ENCODE measurements around the gene EFNA5. TPM values are rescaled to one million over a fixed set of nuclear protein-coding genes. Genes with fewer than 3 reads are reported as not detected.
A peak's percentile ranks its signal among the peaks of the same experiment; 100 is the strongest.

EFNA5 gene
- total RNA-seq, 2 experiments from 2014 or later: not detected

DNA sequence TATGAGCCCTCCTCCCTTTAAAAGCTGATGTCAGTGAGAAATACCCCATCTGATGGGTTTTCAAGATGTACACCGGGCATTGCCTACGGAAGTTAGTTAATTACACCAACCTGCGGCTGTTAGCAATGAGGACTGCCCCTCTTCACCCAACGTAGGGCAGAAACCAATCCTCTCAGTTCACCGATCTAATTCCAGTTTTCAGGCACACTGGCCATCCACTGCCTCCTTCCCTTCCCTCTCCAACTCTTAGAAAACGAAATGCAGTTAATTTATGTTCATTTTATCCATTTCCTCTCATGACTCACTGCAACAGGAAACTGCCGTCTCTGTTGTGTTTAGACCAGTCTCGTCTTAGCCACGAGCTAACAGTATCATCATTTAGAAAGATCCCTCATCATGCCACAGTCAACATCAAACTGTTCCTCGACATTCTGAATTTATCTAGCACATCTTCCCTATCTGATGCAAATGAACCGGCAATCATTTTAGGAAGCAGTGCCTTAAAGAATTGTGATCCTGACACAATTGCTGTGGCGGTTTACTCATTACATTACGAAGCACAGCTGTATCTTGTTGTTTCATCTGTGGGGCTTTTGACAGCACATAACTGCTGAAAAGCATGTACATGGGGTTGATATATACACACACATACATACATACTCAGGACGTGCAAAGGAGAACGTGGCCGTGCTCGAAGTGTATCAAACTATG is 168.6 kb downstream of the EFNA5 start:
- H3K9me3 ChIP-seq (ENCODE audit: control insufficient read depth in 1 of 2, insufficient read depth in 1 of 2, low read length in 2 of 2): no peaks in the 10 kb centered on the region
- Mint-ChIP-seq H3K9me3 (no peaks in the 10 kb centered on the region), H3K27ac (no peak overlapping the region), H3K27me3 (peaks cover 28% of the 10 kb centered on the region), H3K36me3 (ENCODE audit: low read depth) (no peaks in the 10 kb centered on the region), H3K4me1 (ENCODE audit: low read depth) (peaks cover 6% of the 10 kb centered on the region), H3K4me3 (no peak overlapping the region)
- CTCF ChIA-PET: no interaction called here
- DNase-seq (peak in 3 of 14 experiments; percentile 1 to 37 (median 17)), ATAC-seq (ENCODE audit: poor library complexity) (no peak)
- POLR2A ChIA-PET: no interaction called here
- H3K4me3 ChIP-seq (ENCODE audit: low read length): no peak overlapping the region
- H3K27ac ChIP-seq (ENCODE audit: low read depth in 1 of 2, low read length in 2 of 2): no peak overlapping the region
- H3K27me3 ChIP-seq (ENCODE audit: control insufficient read depth in 1 of 2, insufficient read depth in 2 of 2, low read length in 2 of 2): no peaks in the 10 kb centered on the region
- H3K36me3 ChIP-seq (ENCODE audit: insufficient read depth, low read length): no peaks in the 10 kb centered on the region
- intact Hi-C loops (cut with DNase I, micrococcal nuclease): no loop called here
- TF ChIP-seq, protein P1, sequence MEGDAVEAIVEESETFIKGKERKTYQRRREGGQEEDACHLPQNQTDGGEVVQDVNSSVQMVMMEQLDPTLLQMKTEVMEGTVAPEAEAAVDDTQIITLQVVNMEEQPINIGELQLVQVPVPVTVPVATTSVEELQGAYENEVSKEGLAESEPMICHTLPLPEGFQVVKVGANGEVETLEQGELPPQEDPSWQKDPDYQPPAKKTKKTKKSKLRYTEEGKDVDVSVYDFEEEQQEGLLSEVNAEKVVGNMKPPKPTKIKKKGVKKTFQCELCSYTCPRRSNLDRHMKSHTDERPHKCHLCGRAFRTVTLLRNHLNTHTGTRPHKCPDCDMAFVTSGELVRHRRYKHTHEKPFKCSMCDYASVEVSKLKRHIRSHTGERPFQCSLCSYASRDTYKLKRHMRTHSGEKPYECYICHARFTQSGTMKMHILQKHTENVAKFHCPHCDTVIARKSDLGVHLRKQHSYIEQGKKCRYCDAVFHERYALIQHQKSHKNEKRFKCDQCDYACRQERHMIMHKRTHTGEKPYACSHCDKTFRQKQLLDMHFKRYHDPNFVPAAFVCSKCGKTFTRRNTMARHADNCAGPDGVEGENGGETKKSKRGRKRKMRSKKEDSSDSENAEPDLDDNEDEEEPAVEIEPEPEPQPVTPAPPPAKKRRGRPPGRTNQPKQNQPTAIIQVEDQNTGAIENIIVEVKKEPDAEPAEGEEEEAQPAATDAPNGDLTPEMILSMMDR (IDR thresholded peaks at IDR 0.05): no peak
- no peaks in the 10 kb centered on the region for H3K4me1 ChIP-seq (ENCODE audit: insufficient read depth, low read length)

- H3K27ac Mint-ChIP-seq: no peak overlapping the region
- H3K4me3 Mint-ChIP-seq: no peak overlapping the region
- ATAC-seq (ENCODE audit: poor library complexity): no peak
- no peak for DNase-seq
- no peaks in the 10 kb centered on the region for H3K36me3 ChIP-seq (ENCODE audit: insufficient read depth, low read length)
- no peak overlapping the region for H3K4me3 ChIP-seq (ENCODE audit: low read length)
- H3K4me1 Mint-ChIP-seq (ENCODE audit: low read depth): peaks cover 6% of the 10 kb centered on the region
- peaks cover 24% of the 10 kb centered on the region for H3K27me3 Mint-ChIP-seq
- POLR2A ChIA-PET: no interaction called here
- H3K4me1 ChIP-seq (ENCODE audit: insufficient read depth, low read length): no peaks in the 10 kb centered on the region
- H3K9me3 Mint-ChIP-seq: no peaks in the 10 kb centered on the region
- no peak overlapping the region for H3K27ac ChIP-seq (ENCODE audit: low read depth in 1 of 2, low read length in 2 of 2)
- intact Hi-C loops (cut with DNase I, micrococcal nuclease): no loop called here
- TF ChIP-seq, protein P1 (IDR thresholded peaks at IDR 0.05): no peak
- no peaks in the 10 kb centered on the region for H3K36me3 Mint-ChIP-seq (ENCODE audit: low read depth)
- CTCF ChIA-PET: no interaction called here
- H3K9me3 ChIP-seq (ENCODE audit: control insufficient read depth in 1 of 2, insufficient read depth in 1 of 2, low read length in 2 of 2): no peaks in the 10 kb centered on the region
- no peaks in the 10 kb centered on the region for H3K27me3 ChIP-seq (ENCODE audit: control insufficient read depth in 1 of 2, insufficient read depth in 2 of 2, low read length in 2 of 2)
Observed at GRCh38 chr5:107500840-107501239, 169.9 kb downstream of the EFNA5 start.

DNA sequence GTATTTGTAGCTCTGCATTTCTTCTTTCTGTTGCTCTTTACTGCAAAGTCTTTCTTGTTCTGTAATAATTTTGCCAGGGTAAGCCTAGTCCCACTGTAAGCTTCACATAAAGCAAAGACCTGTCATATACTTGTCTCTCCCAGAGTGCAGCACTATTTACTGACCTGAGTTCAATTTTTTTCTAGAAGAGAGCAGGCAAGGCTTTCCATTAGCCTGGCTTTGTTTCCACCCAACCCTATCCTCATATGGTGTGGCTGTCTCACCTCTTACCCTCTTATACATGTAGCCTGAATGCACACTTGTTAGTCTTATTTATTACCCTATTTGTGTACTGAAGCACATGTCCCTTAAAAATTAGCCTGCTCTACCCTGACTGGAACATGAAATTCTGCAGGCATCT is 170.4 kb downstream of the EFNA5 start:
- Mint-ChIP-seq H3K9me3 (no peaks in the 10 kb centered on the region), H3K27me3 (peaks cover 19% of the 10 kb centered on the region), H3K4me3 (no peak overlapping the region), H3K36me3 (ENCODE audit: low read depth) (no peaks in the 10 kb centered on the region), H3K4me1 (ENCODE audit: low read depth) (peaks cover 6% of the 10 kb centered on the region), H3K27ac (no peak overlapping the region)
- Histone ChIP-seq H3K27me3 (ENCODE audit: control insufficient read depth in 1 of 2, insufficient read depth in 2 of 2, low read length in 2 of 2) (no peaks in the 10 kb centered on the region), H3K27ac (ENCODE audit: low read depth in 1 of 2, low read length in 2 of 2) (no peak overlapping the region), H3K9me3 (ENCODE audit: control insufficient read depth in 1 of 2, insufficient read depth in 1 of 2, low read length in 2 of 2) (no peaks in the 10 kb centered on the region), H3K36me3 (ENCODE audit: insufficient read depth, low read length) (no peaks in the 10 kb centered on the region), H3K4me3 (ENCODE audit: low read length) (no peak overlapping the region), H3K4me1 (ENCODE audit: insufficient read depth, low read length) (no peaks in the 10 kb centered on the region)
- intact Hi-C loops (cut with DNase I, micrococcal nuclease): no loop called here
- ATAC-seq (ENCODE audit: poor library complexity) (no peak), DNase-seq (no peak)
- ChIA-PET CTCF (no interaction called here), POLR2A (no interaction called here)
- TF ChIP-seq, protein P1 (IDR thresholded peaks at IDR 0.05): no peak

Data from CD4-positive, alpha-beta T cell (primary cell).